ENCODE results near the gene CCDC188.

DNA sequence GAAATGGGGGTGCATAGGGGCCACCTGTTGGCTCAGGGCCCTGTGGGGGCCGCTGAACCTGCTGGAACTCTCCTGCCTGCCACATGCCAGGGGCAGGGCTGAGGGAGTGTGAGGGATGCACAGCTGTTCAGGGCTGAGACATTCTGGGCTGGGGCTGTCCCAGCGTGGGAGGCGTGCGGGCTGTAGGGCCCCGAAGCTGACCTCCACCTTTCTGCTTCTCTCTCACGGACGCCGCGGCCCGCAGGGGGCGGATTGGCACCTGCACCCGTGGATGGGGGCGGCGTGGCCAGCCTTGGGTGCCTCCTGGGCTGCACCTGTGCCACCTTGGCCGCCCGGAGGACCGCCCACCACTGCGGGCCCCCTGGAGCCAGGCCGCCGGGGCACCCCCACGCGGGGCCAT, 4.1 kb downstream of the CCDC188 start:
- TF ChIP-seq, protein P1, sequence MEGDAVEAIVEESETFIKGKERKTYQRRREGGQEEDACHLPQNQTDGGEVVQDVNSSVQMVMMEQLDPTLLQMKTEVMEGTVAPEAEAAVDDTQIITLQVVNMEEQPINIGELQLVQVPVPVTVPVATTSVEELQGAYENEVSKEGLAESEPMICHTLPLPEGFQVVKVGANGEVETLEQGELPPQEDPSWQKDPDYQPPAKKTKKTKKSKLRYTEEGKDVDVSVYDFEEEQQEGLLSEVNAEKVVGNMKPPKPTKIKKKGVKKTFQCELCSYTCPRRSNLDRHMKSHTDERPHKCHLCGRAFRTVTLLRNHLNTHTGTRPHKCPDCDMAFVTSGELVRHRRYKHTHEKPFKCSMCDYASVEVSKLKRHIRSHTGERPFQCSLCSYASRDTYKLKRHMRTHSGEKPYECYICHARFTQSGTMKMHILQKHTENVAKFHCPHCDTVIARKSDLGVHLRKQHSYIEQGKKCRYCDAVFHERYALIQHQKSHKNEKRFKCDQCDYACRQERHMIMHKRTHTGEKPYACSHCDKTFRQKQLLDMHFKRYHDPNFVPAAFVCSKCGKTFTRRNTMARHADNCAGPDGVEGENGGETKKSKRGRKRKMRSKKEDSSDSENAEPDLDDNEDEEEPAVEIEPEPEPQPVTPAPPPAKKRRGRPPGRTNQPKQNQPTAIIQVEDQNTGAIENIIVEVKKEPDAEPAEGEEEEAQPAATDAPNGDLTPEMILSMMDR (IDR thresholded peaks at IDR 0.05) = no peak
- no peak for TF ChIP-seq POLR2A (IDR thresholded peaks at IDR 0.05)

All from adrenal gland (tissue), 5 donors.